GM19397 (cell line): Measurements from ENCODE around the gene NIPA2.

Experiments
- ATAC-seq: cut with Tn5 transposase; IDR thresholded peaks from one replicate; pipeline ENCODE4 v1.9.1; 2021; ENCODE audit warnings: mild to moderate bottlenecking, moderate library complexity; ENCODE audit not compliant: unreplicated experiment

The NIPA2 gene

DNA sequence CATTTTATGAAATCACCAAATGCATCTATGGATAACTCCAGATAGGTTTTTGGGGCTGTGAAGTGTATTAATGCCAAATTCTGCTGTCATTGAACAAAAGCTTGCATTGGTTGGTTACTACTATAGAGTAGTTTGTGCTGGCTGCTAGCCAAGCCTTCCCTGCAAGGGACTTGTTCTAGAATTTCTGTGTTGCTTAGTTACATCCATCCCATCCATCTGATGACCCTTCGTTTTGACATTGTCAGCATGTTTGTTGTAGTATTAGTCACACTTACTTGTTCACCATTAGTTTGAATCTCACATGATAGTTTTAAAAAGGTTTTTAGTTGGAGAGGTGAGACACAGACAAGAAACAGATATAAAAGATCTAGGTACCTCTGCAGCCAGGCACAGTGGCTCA, 7.0 kb upstream of the NIPA2 start:
- ATAC-seq: no peak

- ATAC-seq: no peak
Measured at GRCh38 chr15:22839046-22839695, 705 bp downstream of the NIPA2 start.

DNA sequence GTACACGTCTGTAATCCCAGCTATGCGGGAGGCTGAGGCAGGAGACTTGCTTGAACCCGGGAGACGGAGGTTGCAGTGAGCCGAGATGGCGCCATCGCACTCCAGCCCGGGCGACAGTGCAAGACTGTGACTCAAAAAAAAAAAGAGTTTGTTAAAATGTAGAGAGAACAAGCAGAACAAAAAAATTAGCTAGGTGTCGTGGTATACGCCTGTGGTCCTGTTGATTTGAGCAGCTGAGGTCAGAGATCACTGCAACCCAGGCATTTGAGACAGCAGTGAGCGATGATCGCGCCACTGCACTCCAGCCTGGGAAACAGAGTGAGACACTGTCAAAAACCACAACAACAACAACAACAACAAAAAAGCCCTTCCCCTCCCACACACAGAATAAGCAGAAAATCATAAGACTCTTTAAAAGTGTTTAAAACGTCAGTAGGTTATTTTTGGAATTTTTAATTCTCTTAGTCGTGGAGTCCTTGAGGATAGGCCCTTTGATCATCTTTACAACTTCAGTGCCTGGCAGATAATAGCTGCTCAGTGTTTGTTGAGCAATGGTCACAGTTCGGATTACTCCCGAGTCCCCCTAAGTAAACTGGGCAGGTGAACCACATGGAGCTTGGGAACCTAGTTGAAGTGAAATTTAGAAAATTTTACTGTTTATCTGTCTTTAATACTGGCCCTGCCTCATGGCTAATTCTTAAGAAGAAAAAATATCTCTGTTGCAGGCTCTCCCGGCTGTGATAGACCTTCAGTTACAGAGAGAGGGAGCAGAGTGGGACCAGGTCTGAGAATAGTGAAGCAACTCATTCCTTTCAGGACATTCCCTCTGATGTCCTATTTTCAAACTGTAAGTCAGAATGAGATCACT, 6.2 kb downstream of the NIPA2 start:
- no peak for ATAC-seq

GRCh38 chr15:22845289-22845900, 6.9 kb downstream of the NIPA2 start:
- ATAC-seq: no peak

DNA sequence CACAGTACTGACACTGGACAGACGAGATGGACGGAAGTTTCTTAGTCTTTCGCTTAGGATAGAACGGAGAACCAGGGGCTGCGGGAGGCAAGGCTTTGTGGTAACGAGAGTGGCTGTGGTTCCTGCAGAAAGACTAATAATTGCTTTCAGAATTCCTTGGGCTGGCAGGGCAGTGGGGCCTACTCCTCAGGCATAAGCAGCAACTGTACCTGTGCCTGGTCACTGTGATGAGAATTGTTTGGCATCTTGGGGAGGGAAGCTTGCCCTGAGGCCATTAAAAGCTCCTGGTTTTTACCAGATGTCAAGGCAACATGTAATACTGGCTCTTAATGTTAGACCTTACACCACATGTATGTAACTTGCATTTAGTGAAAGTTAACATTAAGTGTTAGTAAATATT, 7.6 kb downstream of the NIPA2 start:
- no peak for ATAC-seq

DNA sequence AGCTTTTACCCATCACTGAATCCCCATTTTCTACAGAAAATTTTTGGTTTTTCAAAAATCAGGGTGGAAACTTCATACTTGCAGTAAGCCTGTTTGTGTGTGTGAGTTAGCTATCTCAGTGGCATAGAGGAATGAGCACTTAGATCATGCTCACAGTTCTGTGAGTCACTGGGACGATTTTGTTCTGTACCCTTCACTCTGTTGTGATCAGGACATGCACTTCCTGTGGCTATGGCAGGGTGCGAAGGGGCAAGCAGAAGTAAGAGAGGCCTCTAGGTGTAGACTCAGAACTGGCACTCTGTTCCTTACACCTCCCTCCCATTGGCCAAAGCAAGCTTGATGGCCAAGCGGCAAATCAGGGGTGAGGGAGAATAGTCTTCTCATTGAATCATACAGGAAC, 11.6 kb downstream of the NIPA2 start:
- ATAC-seq: no peak

DNA sequence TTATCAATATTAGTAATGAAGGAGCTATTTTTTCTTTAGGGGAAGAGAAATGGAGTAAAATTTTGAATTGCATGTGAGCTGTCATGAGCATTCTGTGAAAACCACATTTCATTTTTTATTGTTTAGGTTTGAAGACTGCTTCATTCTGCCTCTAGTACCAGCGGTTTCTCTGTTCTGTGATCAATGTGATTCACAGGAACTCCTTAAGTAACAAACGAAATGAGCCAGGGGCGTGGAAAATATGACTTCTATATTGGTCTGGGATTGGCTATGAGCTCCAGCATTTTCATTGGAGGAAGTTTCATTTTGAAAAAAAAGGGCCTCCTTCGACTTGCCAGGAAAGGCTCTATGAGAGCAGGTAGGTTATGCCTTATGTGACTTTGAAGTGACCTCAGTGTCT, 13.0 kb downstream of the NIPA2 start:
- ATAC-seq: no peak

- ATAC-seq: no peak
Measured at GRCh38 chr15:22855791-22856190, 17.3 kb downstream of the NIPA2 start.

- ATAC-seq: no peak
Measured at GRCh38 chr15:22856659-22857058, 18.2 kb downstream of the NIPA2 start.

- ATAC-seq: no peak
Measured at GRCh38 chr15:22861161-22861560, 22.7 kb downstream of the NIPA2 start.

GRCh38 chr15:22863356-22863755, 24.9 kb downstream of the NIPA2 start:
- no peak for ATAC-seq

- no peak for ATAC-seq
Measured at GRCh38 chr15:22866079-22866478, 27.6 kb downstream of the NIPA2 start.

- ATAC-seq: no peak
Measured at GRCh38 chr15:22867886-22868285, 29.4 kb downstream of the NIPA2 start.

- no peak for ATAC-seq
Measured at GRCh38 chr15:22868495-22868894, 30.0 kb downstream of the NIPA2 start.

DNA sequence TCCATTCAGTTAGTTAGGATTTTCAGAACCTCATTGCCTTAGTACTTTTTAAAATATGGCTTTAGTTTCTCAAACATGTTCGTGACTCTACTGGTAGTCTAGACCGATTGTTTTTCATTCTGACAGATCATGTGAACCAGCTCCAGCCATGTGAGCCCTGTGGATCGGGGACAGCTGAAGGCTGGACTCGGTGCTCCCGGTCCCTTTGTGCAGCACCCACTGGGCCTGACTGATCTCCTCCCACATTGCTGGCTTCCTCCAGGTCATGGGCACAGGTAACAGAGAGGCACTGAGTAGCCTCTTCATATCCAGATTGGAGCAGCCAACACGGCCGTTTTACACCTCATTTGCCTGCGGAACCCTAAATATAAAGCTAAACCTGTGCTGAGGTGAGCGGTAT, 30.5 kb downstream of the NIPA2 start:
- ATAC-seq: no peak

DNA sequence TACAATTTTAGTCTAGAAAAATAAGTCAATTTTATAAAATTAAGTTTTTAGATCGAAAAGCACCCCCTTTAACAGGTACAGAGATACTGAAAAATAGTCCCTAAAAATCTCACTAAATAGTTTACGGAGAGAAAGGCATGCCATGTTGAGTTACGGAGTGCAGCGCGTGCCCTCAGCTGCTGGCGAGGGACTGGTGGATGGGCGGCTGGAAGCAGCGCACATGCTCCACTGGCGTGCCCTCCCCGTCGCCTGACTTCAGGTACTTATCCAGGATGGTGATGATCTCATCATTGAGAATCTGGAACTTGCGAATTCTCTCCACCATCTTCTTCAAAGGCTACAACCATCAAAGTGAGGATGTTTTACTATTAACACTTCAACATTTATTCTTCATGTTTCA, 31.4 kb downstream of the NIPA2 start:
- ATAC-seq: no peak

- no peak for ATAC-seq
Measured at GRCh38 chr15:22870865-22871264, 32.4 kb downstream of the NIPA2 start.

DNA sequence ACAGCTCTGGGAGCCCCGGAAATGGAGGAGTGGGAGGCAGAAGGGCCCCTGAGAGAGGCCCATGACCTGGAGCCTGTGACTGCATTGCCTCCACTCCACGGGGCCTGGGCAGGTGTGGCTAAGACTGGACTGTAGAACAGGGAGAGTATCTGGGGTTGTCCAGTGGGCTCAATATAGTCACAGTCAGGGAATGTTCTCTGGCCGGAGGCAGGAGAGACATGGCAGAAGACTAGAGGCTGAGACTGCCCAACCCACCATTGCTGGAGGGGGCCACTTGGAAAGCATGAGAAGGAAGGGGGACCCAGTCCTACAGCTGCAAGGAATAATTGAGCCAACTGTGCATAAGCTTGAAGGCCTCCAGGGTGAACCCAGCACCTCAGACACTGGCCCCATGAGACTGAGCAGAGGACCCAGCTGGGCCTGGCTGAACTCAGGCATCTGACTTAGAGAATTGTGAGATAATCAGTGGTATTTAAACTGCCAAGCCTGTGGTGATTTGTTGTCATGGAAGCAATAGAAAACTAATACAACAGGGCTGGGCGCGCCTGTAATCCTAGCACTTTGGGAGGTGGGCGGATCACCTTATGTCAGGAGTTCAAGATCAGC, 33.1 kb downstream of the NIPA2 start:
- no peak for ATAC-seq

GRCh38 chr15:22872936-22873701, 34.7 kb downstream of the NIPA2 start:
- ATAC-seq: no peak

DNA sequence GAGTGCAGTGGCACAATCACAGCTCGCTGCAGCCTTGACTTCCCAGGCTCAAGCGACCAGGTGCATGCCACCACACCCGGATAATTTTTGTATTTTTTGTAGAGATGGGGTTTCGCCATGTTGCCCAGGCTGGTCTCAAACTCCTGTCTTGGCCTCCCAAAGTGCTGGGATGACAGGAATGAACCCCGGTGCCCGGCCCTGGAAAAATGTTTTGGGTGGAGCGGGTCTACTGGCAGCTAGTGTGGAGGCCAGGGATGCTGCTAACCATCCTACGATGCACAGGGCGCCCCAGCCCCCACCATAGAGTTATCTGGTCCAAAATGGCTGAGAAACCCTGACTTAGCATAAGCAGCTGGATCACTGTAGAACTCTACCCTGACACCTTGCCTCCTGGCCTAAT, 35.4 kb downstream of the NIPA2 start:
- no peak for ATAC-seq

GRCh38 chr15:22874256-22874655, 35.8 kb downstream of the NIPA2 start:
- no peak for ATAC-seq
